22Rv1 (cell line): Measurements from ENCODE around the gene SLC43A1.

Source experiments
- ZFX ChIP-seq: fragments of 450-650 bp; IDR thresholded peaks from 2 replicates; pipeline ENCODE4 v1.6.1; 2017; ENCODE audit warnings: antibody characterized with exemption, borderline replicate concordance
- TF ChIP-seq, protein P1 (sequence below): fragments of 450-650 bp; IDR thresholded peaks from 2 replicates; pipeline ENCODE4 v1.5.1; 2017; ENCODE audit warnings: mild to moderate bottlenecking

DNA sequence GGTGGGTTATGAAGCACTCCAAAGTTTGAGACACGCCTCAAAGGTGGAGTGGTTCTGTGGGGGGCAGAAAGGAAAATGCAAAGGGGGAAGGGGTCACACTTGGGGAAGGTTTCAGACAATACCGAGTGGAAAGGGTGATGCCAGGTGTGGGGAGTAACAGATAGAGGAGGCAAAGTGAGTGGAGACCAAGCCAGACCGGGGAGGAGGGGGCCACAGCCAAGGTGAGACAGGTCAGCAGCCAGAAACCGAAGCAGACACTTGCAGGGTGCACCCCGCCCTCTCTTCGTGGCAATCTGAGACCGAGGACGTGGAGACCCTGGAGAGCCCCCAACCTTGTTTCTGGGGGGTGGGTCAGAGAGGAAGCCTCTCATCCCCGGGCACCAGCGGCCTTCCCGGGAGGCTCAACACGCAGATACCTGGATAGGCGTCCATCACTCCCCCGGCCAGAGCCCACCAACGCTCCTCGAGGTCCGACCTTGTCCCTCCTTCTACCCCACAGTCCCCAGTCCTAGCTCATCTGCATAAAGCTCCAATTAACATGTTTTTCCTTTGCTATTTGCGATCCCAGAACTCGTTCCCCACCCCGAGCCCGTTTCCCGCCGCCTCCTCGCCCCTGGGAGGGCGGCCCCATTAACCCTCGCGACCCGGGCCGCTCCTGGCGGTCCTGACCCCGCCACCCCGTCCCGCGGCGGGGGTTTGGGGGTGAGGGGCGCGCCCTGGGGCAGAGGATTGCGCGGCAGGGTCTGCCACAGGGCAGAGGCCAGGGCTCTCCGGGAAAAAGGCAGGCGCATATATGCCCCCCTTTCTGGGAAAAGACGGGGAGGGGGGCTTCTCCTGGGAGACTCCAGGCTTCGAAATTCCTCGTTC lies 33.4 kb downstream of the SLC43A1 start:
- TF ChIP-seq, protein P1, sequence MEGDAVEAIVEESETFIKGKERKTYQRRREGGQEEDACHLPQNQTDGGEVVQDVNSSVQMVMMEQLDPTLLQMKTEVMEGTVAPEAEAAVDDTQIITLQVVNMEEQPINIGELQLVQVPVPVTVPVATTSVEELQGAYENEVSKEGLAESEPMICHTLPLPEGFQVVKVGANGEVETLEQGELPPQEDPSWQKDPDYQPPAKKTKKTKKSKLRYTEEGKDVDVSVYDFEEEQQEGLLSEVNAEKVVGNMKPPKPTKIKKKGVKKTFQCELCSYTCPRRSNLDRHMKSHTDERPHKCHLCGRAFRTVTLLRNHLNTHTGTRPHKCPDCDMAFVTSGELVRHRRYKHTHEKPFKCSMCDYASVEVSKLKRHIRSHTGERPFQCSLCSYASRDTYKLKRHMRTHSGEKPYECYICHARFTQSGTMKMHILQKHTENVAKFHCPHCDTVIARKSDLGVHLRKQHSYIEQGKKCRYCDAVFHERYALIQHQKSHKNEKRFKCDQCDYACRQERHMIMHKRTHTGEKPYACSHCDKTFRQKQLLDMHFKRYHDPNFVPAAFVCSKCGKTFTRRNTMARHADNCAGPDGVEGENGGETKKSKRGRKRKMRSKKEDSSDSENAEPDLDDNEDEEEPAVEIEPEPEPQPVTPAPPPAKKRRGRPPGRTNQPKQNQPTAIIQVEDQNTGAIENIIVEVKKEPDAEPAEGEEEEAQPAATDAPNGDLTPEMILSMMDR, result no peak
- TF ChIP-seq ZFX, result no peak
